SK-N-SH (cell line): Measurements from ENCODE around the gene EQTN. TPM values are rescaled to one million over a fixed set of nuclear protein-coding genes. Genes with fewer than 3 reads are reported as not detected.

Experiments used
- CTCF ChIA-PET: fragments of 300-600, 350-600 bp; formaldehyde crosslinking; extraction: SDS; loops from one replicate; lab custom pipeline; 2021; lab: Yijun Ruan, JAX
- POLR2A ChIA-PET: fragments of 350-600 bp; sonication (Branson Sonifier 250); formaldehyde crosslinking; extraction: SDS; loops from one replicate; lab custom pipeline; 2020; ENCODE audit warnings: antibody characterized with exemption, inconsistent platforms; lab: Yijun Ruan, JAX
- DNase-seq: peaks from one replicate; pipeline ENCODE4 v3.0.0; 2012
- H2AFZ ChIP-seq: fragments of 200-600 bp; sonication (generic); 2 replicates; pipeline ENCODE4 v1.8.1; 2016; ENCODE audit warnings: antibody characterized with exemption, mild to moderate bottlenecking, low read depth
- H3F3A ChIP-seq: fragments of 200-600 bp; sonication (generic); replicated peaks from 2 replicates; pipeline ENCODE3; 2016; ENCODE audit warnings: antibody characterized with exemption, mild to moderate bottlenecking; ENCODE audit not compliant: insufficient read depth
- H3K27ac ChIP-seq, 2 experiments: fragments of 200-500 bp in 1 of 2; fragments of 200-600 bp in 1 of 2; sonication (Bioruptor generic) in 1 of 2; sonication (generic), shearing (Covaris generic) in 1 of 2; 2 replicates each; pipeline versions ENCODE4 v1.5.1 to v1.6.1; 2014 to 2016; ENCODE audit warnings: low read depth in 2 of 2, inconsistent platforms in 1 of 2, low read length in 1 of 2, mild to moderate bottlenecking in 1 of 2, mixed read lengths in 1 of 2
- H3K27me3 ChIP-seq: fragments of 200-600 bp; sonication (generic), shearing (Covaris generic); 2 replicates; pipeline ENCODE4 v1.6.1; 2016; ENCODE audit warnings: mixed run types; ENCODE audit not compliant: insufficient read depth
- H3K36me3 ChIP-seq, 2 experiments: fragments of 200-500 bp in 1 of 2; fragments of 200-600 bp in 1 of 2; sonication (Bioruptor generic) in 1 of 2; sonication (generic) in 1 of 2; replicated peaks in 1 of 2; 2 replicates each; pipeline versions ENCODE3 to v1.5.1; 2014 to 2016; ENCODE audit warnings: low read length in 1 of 2, mild to moderate bottlenecking in 1 of 2; ENCODE audit not compliant: insufficient read depth in 2 of 2, control insufficient read depth in 1 of 2
- H3K4me1 ChIP-seq, 2 experiments: fragments of 200-500 bp in 1 of 2; fragments of 200-600 bp in 1 of 2; sonication (Bioruptor generic) in 1 of 2; sonication (generic), shearing (Covaris generic) in 1 of 2; 2 replicates each; pipeline versions ENCODE4 v1.5.1 to v1.6.1; 2014 to 2016; ENCODE audit warnings: low read depth in 1 of 2, low read length in 1 of 2, mixed run types in 1 of 2; ENCODE audit not compliant: insufficient read depth in 2 of 2, control insufficient read depth in 1 of 2
- H3K4me2 ChIP-seq: fragments of 200-600 bp; sonication (generic), shearing (Covaris generic); 2 replicates; pipeline ENCODE4 v1.6.1; 2017; ENCODE audit warnings: mixed run types
- H3K4me3 ChIP-seq, 2 experiments: fragments of 200-500 bp in 1 of 2; fragments of 200-600 bp in 1 of 2; sonication (Bioruptor generic) in 1 of 2; sonication (generic), shearing (Covaris generic) in 1 of 2; 2 replicates each; pipeline versions ENCODE4 v1.5.1 to v1.8.1; 2014 to 2016; ENCODE audit warnings: low read depth in 2 of 2, inconsistent platforms in 1 of 2, low read length in 1 of 2, mild to moderate bottlenecking in 1 of 2, mixed read lengths in 1 of 2, moderate library complexity in 1 of 2
- H3K79me2 ChIP-seq: fragments of 200-600 bp; sonication (generic); 2 replicates; pipeline ENCODE4 v1.8.1; 2017; ENCODE audit warnings: mild to moderate bottlenecking; ENCODE audit not compliant: insufficient read depth
- H3K9ac ChIP-seq: fragments of 200-600 bp; sonication (generic); 2 replicates; pipeline ENCODE4 v1.6.1; 2017; ENCODE audit warnings: mixed run types
- H3K9me2 ChIP-seq: fragments of 200-600 bp; sonication (generic); 2 replicates; pipeline ENCODE4 v1.6.1; 2017; ENCODE audit warnings: mixed run types
- H3K9me3 ChIP-seq: fragments of 200-600 bp; sonication (generic); 2 replicates; pipeline ENCODE4 v1.6.1; 2017; ENCODE audit warnings: mixed run types, mild to moderate bottlenecking, moderate library complexity
- H4K20me1 ChIP-seq: fragments of 200-600 bp; sonication (generic); 2 replicates; pipeline ENCODE4 v1.6.1; 2017; ENCODE audit warnings: mild to moderate bottlenecking, mixed run types; ENCODE audit not compliant: insufficient read depth
- FOXJ3 ChIP-seq: sonication (generic); formaldehyde crosslinking; IDR thresholded peaks from 2 replicates; pipeline ENCODE4 v1.5.1; 2020; ENCODE audit warnings: mild to moderate bottlenecking, missing genetic modification reagents
- JUND ChIP-seq: IDR thresholded peaks from 2 replicates; pipeline ENCODE4 v1.4.0; 2012
- MEF2A ChIP-seq: IDR thresholded peaks from 2 replicates; pipeline ENCODE4 v1.4.0; 2012; ENCODE audit warnings: low read depth, borderline replicate concordance
- MXI1 ChIP-seq: IDR thresholded peaks from 2 replicates; pipeline ENCODE4 v1.6.1; 2012; ENCODE audit warnings: mild to moderate bottlenecking, low read depth, low read length, improper control_type of control experiment
- NFIC ChIP-seq: IDR thresholded peaks from 2 replicates; pipeline ENCODE4 v1.4.0; 2012; ENCODE audit warnings: borderline replicate concordance
- RAD21 ChIP-seq: IDR thresholded peaks from 2 replicates; pipeline ENCODE4 v1.6.1; 2012; ENCODE audit warnings: mild to moderate bottlenecking, low read length
- RFX5 ChIP-seq: IDR thresholded peaks from 2 replicates; pipeline ENCODE4 v1.6.1; 2012; ENCODE audit warnings: mild to moderate bottlenecking, improper control_type of control experiment, low read length
- SIN3A ChIP-seq: IDR thresholded peaks from 2 replicates; pipeline ENCODE4 v1.6.1; 2012; ENCODE audit warnings: low read depth, mild to moderate bottlenecking, low read length, moderate library complexity, borderline replicate concordance
- WGBS: methylation state at CpG from one replicate; pipeline ENCODE4 v1.1.6; 2017; ENCODE audit warnings: low lambda C conversion rate; 5-methylcytosine and 5-hydroxymethylcytosine counted together
- polyA plus RNA-seq, 3 experiments: library from polyadenylated mRNA; depleted of rRNA; stranded (reverse); fragments of >200 nt; gene quantifications; 2 replicates each; pipeline ENCODE4 v1.2.3, GENCODE V29; 2012
- TF ChIP-seq, protein P1 (sequence below): fragments of 150-350 bp; IDR thresholded peaks from 2 replicates; pipeline ENCODE4 v1.6.1; 2016; ENCODE audit warnings: mild to moderate bottlenecking, low read depth, low read length
- TF ChIP-seq, protein P2 (sequence below): IDR thresholded peaks from 2 replicates; pipeline ENCODE4 v1.4.0; 2012; ENCODE audit warnings: low read depth, borderline replicate concordance
- TF ChIP-seq, protein P3 (sequence below): fragments of 150-350 bp; IDR thresholded peaks from 2 replicates; pipeline ENCODE4 v1.6.1; 2017; ENCODE audit warnings: antibody characterized with exemption, low read length, low read depth, borderline replicate concordance
- TF ChIP-seq, protein P4 (sequence below): IDR thresholded peaks from 2 replicates; pipeline ENCODE4 v1.4.0; 2012; ENCODE audit warnings: low read depth, borderline replicate concordance

EQTN gene
- polyA plus RNA-seq, 1 of the 3 experiments (the other 2 are of a cell fraction): not detected

DNA sequence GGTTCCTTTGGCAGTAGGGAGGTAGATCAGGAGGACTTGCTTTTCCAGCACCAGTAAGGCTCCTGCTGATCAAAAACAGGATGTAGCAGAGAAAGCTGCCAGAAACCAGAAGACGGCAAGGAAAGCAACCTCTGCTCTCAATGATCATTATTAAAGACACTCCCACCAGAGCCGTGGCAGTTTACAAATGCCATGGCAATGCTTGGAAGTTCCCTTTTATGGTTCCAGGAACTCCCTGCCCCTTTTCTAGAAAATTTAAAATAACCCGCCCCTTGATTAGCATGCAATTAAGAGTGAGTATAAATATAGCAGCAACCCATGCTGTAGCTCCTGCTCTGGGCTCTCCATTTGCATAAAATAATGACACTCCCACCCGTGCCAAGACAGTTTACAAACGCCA, 16.1 kb downstream of the EQTN start:
- no peak overlapping the region for H3K27ac ChIP-seq
- POLR2A ChIA-PET: no interaction called here
- TF ChIP-seq SIN3A: no peak
- TF ChIP-seq, protein P1, sequence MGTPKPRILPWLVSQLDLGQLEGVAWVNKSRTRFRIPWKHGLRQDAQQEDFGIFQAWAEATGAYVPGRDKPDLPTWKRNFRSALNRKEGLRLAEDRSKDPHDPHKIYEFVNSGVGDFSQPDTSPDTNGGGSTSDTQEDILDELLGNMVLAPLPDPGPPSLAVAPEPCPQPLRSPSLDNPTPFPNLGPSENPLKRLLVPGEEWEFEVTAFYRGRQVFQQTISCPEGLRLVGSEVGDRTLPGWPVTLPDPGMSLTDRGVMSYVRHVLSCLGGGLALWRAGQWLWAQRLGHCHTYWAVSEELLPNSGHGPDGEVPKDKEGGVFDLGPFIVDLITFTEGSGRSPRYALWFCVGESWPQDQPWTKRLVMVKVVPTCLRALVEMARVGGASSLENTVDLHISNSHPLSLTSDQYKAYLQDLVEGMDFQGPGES: no peak
- TF ChIP-seq, protein P2, sequence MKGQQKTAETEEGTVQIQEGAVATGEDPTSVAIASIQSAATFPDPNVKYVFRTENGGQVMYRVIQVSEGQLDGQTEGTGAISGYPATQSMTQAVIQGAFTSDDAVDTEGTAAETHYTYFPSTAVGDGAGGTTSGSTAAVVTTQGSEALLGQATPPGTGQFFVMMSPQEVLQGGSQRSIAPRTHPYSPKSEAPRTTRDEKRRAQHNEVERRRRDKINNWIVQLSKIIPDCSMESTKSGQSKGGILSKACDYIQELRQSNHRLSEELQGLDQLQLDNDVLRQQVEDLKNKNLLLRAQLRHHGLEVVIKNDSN: no peak
- TF ChIP-seq MEF2A: no peak
- no peak for TF ChIP-seq RFX5
- TF ChIP-seq, protein P3, sequence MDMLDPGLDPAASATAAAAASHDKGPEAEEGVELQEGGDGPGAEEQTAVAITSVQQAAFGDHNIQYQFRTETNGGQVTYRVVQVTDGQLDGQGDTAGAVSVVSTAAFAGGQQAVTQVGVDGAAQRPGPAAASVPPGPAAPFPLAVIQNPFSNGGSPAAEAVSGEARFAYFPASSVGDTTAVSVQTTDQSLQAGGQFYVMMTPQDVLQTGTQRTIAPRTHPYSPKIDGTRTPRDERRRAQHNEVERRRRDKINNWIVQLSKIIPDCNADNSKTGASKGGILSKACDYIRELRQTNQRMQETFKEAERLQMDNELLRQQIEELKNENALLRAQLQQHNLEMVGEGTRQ: no peak
- no peak for TF ChIP-seq RAD21
- no peak for TF ChIP-seq NFIC
- TF ChIP-seq FOXJ3 (CRISPR knock-in tag): no peak
- no peak for TF ChIP-seq MXI1
- no peaks in the 10 kb centered on the region; a peak in 1 of 4 replicates for H3K4me1 ChIP-seq
- no peak overlapping the region for H2AFZ ChIP-seq
- no peaks in the 10 kb centered on the region for H4K20me1 ChIP-seq
- no peaks in the 10 kb centered on the region for H3K9me2 ChIP-seq
- DNase-seq: no peak
- H3F3A ChIP-seq: peaks cover 4% of the 10 kb centered on the region
- no peaks in the 10 kb centered on the region; the same call in 1 of the 2 replicates for H3K27me3 ChIP-seq
- no peaks in the 10 kb centered on the region for H3K9me3 ChIP-seq
- H3K79me2 ChIP-seq: no peaks in the 10 kb centered on the region
- H3K9ac ChIP-seq: no peak overlapping the region
- 71% methylated on average over 5 of the region's 5 CpGs for WGBS
- CTCF ChIA-PET: interaction anchor here (0.7 to 2.7 kb wide), 2 partner anchors 65 to 248 kb away, joined by 3 to 9 read pairs; no protein-coding TSS in a partner anchor
- no peak overlapping the region for H3K4me3 ChIP-seq
- no peaks in the 10 kb centered on the region for H3K36me3 ChIP-seq
- no peak overlapping the region for H3K4me2 ChIP-seq

DNA sequence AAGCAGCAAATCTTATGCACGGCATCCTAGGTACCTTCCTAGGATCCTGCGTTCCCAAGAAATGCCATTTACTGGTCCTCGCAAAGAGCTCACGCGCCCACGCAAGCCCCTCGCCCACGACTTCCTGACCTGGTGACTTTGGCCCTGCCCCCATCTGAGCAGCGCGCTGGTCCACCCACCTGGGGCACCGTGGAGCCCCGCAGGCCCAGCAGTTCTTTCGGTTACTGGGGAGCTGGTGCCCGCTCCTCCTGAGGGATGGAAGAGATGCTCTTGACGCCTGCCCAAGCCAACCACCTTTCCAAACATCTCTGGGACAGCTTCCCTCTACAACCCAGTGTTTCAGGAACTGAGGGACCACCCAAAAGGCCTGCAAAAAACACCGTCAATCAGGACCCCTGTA, 16.7 kb downstream of the EQTN start:
- no peak overlapping the region for H3K4me3 ChIP-seq
- TF ChIP-seq, protein P4, sequence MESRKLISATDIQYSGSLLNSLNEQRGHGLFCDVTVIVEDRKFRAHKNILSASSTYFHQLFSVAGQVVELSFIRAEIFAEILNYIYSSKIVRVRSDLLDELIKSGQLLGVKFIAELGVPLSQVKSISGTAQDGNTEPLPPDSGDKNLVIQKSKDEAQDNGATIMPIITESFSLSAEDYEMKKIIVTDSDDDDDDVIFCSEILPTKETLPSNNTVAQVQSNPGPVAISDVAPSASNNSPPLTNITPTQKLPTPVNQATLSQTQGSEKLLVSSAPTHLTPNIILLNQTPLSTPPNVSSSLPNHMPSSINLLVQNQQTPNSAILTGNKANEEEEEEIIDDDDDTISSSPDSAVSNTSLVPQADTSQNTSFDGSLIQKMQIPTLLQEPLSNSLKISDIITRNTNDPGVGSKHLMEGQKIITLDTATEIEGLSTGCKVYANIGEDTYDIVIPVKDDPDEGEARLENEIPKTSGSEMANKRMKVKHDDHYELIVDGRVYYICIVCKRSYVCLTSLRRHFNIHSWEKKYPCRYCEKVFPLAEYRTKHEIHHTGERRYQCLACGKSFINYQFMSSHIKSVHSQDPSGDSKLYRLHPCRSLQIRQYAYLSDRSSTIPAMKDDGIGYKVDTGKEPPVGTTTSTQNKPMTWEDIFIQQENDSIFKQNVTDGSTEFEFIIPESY: no peak
- TF ChIP-seq JUND: no peak
- no peak for TF ChIP-seq FOXJ3 (CRISPR knock-in tag)
- no peaks in the 10 kb centered on the region for H3K9me2 ChIP-seq
- ChIA-PET CTCF (interaction anchor here (1.0 to 2.7 kb wide), 2 partner anchors 11 to 248 kb away, joined by 5 to 9 read pairs; no protein-coding TSS in a partner anchor), POLR2A (no interaction called here)
- WGBS: 89% methylated on average over 16 of the region's 16 CpGs
- no peaks in the 10 kb centered on the region for H3K9me3 ChIP-seq
- no peak overlapping the region for H3K9ac ChIP-seq
- no peak overlapping the region for H3K27ac ChIP-seq
- H3F3A ChIP-seq: peaks cover 7% of the 10 kb centered on the region
- no peak overlapping the region for H3K4me2 ChIP-seq
- no peaks in the 10 kb centered on the region; the same call in 1 of the 2 replicates for H3K27me3 ChIP-seq
- no peak overlapping the region for H2AFZ ChIP-seq
- no peak for DNase-seq
- no peaks in the 10 kb centered on the region for H3K79me2 ChIP-seq
- H4K20me1 ChIP-seq: no peaks in the 10 kb centered on the region
- no peaks in the 10 kb centered on the region; a peak in 1 of 4 replicates for H3K4me1 ChIP-seq
- no peaks in the 10 kb centered on the region for H3K36me3 ChIP-seq
